ENCODE results near the gene LATS2.

DNA sequence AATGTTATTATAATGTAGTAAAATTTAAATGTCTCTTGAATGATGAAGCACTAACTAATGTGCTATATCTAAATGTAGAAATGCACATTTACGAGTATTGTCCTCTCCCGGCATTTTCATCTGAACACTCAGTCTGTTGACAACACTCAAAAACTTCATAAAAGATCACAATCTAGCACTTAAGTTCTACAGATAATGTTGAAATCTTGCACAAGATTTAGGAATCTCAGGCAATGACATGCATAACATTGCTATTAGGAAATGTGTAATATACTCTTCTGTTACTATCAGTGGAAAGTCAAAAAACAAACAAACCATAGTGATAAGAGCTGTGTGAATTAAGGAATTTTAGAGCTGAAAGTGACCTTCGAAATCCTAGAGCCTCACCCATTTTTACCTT lies 121.3 kb downstream of the LATS2 start:
- TF ChIP-seq GABPA (IDR thresholded peaks at IDR 0.05; ENCODE audit: low read depth), result no peak
- TF ChIP-seq, protein P1, sequence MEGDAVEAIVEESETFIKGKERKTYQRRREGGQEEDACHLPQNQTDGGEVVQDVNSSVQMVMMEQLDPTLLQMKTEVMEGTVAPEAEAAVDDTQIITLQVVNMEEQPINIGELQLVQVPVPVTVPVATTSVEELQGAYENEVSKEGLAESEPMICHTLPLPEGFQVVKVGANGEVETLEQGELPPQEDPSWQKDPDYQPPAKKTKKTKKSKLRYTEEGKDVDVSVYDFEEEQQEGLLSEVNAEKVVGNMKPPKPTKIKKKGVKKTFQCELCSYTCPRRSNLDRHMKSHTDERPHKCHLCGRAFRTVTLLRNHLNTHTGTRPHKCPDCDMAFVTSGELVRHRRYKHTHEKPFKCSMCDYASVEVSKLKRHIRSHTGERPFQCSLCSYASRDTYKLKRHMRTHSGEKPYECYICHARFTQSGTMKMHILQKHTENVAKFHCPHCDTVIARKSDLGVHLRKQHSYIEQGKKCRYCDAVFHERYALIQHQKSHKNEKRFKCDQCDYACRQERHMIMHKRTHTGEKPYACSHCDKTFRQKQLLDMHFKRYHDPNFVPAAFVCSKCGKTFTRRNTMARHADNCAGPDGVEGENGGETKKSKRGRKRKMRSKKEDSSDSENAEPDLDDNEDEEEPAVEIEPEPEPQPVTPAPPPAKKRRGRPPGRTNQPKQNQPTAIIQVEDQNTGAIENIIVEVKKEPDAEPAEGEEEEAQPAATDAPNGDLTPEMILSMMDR (IDR thresholded peaks at IDR 0.05; ENCODE audit: insufficient read depth, low read length), result no peak
- TF ChIP-seq, protein P2, sequence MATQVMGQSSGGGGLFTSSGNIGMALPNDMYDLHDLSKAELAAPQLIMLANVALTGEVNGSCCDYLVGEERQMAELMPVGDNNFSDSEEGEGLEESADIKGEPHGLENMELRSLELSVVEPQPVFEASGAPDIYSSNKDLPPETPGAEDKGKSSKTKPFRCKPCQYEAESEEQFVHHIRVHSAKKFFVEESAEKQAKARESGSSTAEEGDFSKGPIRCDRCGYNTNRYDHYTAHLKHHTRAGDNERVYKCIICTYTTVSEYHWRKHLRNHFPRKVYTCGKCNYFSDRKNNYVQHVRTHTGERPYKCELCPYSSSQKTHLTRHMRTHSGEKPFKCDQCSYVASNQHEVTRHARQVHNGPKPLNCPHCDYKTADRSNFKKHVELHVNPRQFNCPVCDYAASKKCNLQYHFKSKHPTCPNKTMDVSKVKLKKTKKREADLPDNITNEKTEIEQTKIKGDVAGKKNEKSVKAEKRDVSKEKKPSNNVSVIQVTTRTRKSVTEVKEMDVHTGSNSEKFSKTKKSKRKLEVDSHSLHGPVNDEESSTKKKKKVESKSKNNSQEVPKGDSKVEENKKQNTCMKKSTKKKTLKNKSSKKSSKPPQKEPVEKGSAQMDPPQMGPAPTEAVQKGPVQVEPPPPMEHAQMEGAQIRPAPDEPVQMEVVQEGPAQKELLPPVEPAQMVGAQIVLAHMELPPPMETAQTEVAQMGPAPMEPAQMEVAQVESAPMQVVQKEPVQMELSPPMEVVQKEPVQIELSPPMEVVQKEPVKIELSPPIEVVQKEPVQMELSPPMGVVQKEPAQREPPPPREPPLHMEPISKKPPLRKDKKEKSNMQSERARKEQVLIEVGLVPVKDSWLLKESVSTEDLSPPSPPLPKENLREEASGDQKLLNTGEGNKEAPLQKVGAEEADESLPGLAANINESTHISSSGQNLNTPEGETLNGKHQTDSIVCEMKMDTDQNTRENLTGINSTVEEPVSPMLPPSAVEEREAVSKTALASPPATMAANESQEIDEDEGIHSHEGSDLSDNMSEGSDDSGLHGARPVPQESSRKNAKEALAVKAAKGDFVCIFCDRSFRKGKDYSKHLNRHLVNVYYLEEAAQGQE (IDR thresholded peaks at IDR 0.05; ENCODE audit: insufficient replicate concordance, low read depth), result no peak
